Measurements from ENCODE around the gene UNC5C. TPM values are rescaled to one million over a fixed set of nuclear protein-coding genes. Genes with fewer than 3 reads are reported as not detected.

UNC5C gene
- total RNA-seq, 1 donor from 2014 or later = 15.5 TPM

DNA sequence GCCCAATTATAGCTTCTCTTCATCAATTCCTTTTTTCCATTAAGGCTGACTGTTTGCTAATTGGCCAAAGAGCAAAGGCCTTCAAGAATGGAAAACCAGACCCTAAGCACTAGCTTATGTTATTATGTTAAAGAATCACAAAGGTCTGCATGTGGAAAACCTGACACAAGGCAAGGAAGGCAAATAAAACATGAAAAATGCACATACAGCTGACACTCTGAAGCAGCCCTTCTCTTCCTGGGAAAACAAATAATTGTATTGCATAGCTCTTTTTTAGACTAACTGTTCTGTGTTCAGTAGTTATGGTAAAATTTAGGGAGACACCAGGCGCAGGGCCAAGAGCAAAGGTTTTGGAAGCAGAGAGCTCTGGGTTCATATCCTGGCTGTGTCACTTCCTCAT, 223.1 kb downstream of the UNC5C start:
- peaks cover 10% of the 10 kb centered on the region for H3K9me3 Mint-ChIP-seq (ENCODE audit: low read depth)
- no peaks in the 10 kb centered on the region for H3K36me3 Mint-ChIP-seq (ENCODE audit: low read depth)
- H3K27me3 Mint-ChIP-seq (ENCODE audit: low read depth) = no peaks in the 10 kb centered on the region
- TF ChIP-seq, protein P1, sequence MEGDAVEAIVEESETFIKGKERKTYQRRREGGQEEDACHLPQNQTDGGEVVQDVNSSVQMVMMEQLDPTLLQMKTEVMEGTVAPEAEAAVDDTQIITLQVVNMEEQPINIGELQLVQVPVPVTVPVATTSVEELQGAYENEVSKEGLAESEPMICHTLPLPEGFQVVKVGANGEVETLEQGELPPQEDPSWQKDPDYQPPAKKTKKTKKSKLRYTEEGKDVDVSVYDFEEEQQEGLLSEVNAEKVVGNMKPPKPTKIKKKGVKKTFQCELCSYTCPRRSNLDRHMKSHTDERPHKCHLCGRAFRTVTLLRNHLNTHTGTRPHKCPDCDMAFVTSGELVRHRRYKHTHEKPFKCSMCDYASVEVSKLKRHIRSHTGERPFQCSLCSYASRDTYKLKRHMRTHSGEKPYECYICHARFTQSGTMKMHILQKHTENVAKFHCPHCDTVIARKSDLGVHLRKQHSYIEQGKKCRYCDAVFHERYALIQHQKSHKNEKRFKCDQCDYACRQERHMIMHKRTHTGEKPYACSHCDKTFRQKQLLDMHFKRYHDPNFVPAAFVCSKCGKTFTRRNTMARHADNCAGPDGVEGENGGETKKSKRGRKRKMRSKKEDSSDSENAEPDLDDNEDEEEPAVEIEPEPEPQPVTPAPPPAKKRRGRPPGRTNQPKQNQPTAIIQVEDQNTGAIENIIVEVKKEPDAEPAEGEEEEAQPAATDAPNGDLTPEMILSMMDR (IDR thresholded peaks at IDR 0.05) = no peak
- DNase-seq (ENCODE audit: low spot score) = no peak
- no peaks in the 10 kb centered on the region for H3K4me1 Mint-ChIP-seq (ENCODE audit: low read depth)
- no peak overlapping the region for H3K27ac Mint-ChIP-seq (ENCODE audit: unreplicated experiment)
- H3K4me3 Mint-ChIP-seq (ENCODE audit: unreplicated experiment) = no peak overlapping the region

- no peaks in the 10 kb centered on the region for H3K9me3 Mint-ChIP-seq (ENCODE audit: low read depth)
- peaks cover 14% of the 10 kb centered on the region for H3K4me1 Mint-ChIP-seq (ENCODE audit: low read depth)
- H3K27ac Mint-ChIP-seq (ENCODE audit: unreplicated experiment) = no peak overlapping the region
- no peak for DNase-seq (ENCODE audit: low spot score)
- H3K27me3 Mint-ChIP-seq (ENCODE audit: low read depth) = no peaks in the 10 kb centered on the region
- no peak overlapping the region for H3K4me3 Mint-ChIP-seq (ENCODE audit: unreplicated experiment)
- TF ChIP-seq, protein P1 (IDR thresholded peaks at IDR 0.05) = no peak
- no peaks in the 10 kb centered on the region for H3K36me3 Mint-ChIP-seq (ENCODE audit: low read depth)
Measured at GRCh38 chr4:95319169-95319568, 229.6 kb downstream of the UNC5C start.

DNA sequence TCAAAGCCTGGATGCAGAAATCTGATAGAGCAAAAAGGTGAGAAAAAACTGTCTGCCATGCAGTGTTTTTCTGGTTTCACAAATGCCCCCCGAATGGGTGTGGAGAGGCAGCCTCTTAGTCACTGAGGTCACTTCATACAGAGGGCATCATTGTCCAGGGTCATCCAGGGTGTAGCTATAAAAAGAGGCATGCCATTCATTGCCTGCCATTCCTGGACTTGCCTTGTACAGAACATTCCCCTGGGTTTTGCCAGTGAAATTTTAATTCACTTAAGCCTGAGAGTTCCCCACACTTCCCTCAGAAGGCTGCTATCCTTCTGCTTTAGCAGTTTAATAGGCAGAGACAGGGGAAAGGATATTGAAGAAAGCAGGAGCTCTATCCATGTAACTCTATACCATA, 230.3 kb downstream of the UNC5C start:
- no peak for DNase-seq (ENCODE audit: low spot score)
- H3K9me3 Mint-ChIP-seq (ENCODE audit: low read depth) = no peaks in the 10 kb centered on the region
- no peak overlapping the region for H3K4me3 Mint-ChIP-seq (ENCODE audit: unreplicated experiment)
- no peaks in the 10 kb centered on the region for H3K36me3 Mint-ChIP-seq (ENCODE audit: low read depth)
- H3K27ac Mint-ChIP-seq (ENCODE audit: unreplicated experiment) = peak overlapping the region; percentile 43
- TF ChIP-seq, protein P1 (IDR thresholded peaks at IDR 0.05) = no peak
- H3K27me3 Mint-ChIP-seq (ENCODE audit: low read depth) = no peaks in the 10 kb centered on the region
- peaks cover 14% of the 10 kb centered on the region for H3K4me1 Mint-ChIP-seq (ENCODE audit: low read depth)

DNA sequence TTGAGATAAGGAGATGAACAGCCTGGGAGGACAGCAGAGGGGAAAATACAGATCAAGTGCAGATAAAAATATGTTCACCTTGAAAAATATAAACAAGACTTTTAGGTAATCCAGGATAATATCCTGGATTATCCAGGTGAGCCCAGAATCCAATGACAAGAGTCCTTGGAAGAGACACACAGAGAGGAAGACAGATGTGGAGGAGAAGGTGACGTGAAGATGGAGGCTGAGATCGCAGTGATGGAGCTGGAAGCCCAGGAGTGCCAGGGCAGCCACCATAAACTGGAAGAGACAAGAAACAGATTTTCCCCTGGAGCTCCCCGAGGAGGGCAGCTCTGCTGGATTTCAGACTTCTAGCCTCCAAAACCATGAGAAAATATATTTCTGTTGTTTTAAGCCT, 230.7 kb downstream of the UNC5C start:
- H3K27me3 Mint-ChIP-seq (ENCODE audit: low read depth) = no peaks in the 10 kb centered on the region
- H3K4me1 Mint-ChIP-seq (ENCODE audit: low read depth) = peaks cover 14% of the 10 kb centered on the region
- no peaks in the 10 kb centered on the region for H3K36me3 Mint-ChIP-seq (ENCODE audit: low read depth)
- no peaks in the 10 kb centered on the region for H3K9me3 Mint-ChIP-seq (ENCODE audit: low read depth)
- TF ChIP-seq, protein P1 (IDR thresholded peaks at IDR 0.05) = no peak
- DNase-seq (ENCODE audit: low spot score) = no peak
- peak overlapping the region; percentile 46 for H3K27ac Mint-ChIP-seq (ENCODE audit: unreplicated experiment)
- no peak overlapping the region for H3K4me3 Mint-ChIP-seq (ENCODE audit: unreplicated experiment)

GRCh38 chr4:95317085-95317793, 231.5 kb downstream of the UNC5C start:
- Mint-ChIP-seq H3K27me3 (ENCODE audit: low read depth) (no peaks in the 10 kb centered on the region), H3K36me3 (ENCODE audit: low read depth) (peaks cover 2% of the 10 kb centered on the region), H3K4me1 (ENCODE audit: low read depth) (peaks cover 14% of the 10 kb centered on the region), H3K27ac (ENCODE audit: unreplicated experiment) (no peak overlapping the region), H3K9me3 (ENCODE audit: low read depth) (no peaks in the 10 kb centered on the region), H3K4me3 (ENCODE audit: unreplicated experiment) (no peak overlapping the region)
- TF ChIP-seq, protein P1 (IDR thresholded peaks at IDR 0.05) = no peak
- no peak for DNase-seq (ENCODE audit: low spot score)
